Peyer's patch (tissue), 4 donors: ENCODE results near the gene PACRG.

ENCODE experiments used
- CTCF ChIP-seq, 6 experiments: fragments of 450-650 bp in 4 of 6; fragments of 200-600 bp in 2 of 6; sonication (generic) in 1 of 6; IDR thresholded peaks; one replicate each; pipeline ENCODE4 v1.5.1; 2017 to 2019; ENCODE audit warnings: antibody characterized with exemption in 6 of 6, mild to moderate bottlenecking in 3 of 6, moderate library complexity in 1 of 6
- POLR2A ChIP-seq, 2 donors: fragments of 450-650 bp; IDR thresholded peaks; one replicate each; pipeline ENCODE4 v1.5.1; 2017; ENCODE audit warnings: antibody characterized with exemption in 2 of 2, mild to moderate bottlenecking in 2 of 2, moderate library complexity in 2 of 2

DNA sequence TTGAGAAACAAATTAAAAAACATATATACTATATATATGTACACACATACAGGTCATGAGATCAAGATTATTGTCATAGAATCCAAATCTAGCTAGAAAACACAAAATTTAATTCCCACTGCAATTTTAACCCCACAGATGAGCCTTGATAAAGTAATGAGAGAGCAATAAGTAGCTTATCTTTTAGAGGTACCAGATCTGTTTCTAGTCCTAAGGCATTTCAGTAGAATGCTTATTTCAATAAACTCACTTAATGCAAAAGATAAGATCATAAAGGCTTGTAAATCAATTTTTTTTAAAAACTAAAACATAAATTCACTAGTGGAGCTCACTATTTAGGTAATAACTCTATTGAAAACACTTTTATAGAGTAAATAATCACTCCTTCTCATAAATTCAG, 47.4 kb upstream of the PACRG start:
- TF ChIP-seq CTCF (IDR thresholded peaks at IDR 0.05), result no peak
- no peak for TF ChIP-seq POLR2A (IDR thresholded peaks at IDR 0.05)
